IPS DF 6.9 (cell line): ENCODE measurements around the gene PTGER2.

ENCODE experiments used
- DNase-seq: peaks from one replicate; pipeline ENCODE4 v3.0.0-alpha.2; 2013; ENCODE audit warnings: low read depth, low spot score
- H3K27ac ChIP-seq: one replicate; pipeline ENCODE4 v1.5.1; 2013; ENCODE audit warnings: low read length, control low read depth
- H3K27me3 ChIP-seq: 2 replicates; pipeline ENCODE4 v1.6.1; 2013; ENCODE audit warnings: mild to moderate bottlenecking, low read length; ENCODE audit not compliant: control insufficient read depth, insufficient read depth
- H3K36me3 ChIP-seq: 2 replicates; pipeline ENCODE4 v1.6.1; 2013; ENCODE audit warnings: low read length; ENCODE audit not compliant: control insufficient read depth, insufficient read depth
- H3K4me1 ChIP-seq: 2 replicates; pipeline ENCODE4 v1.6.1; 2013; ENCODE audit warnings: low read length; ENCODE audit not compliant: control insufficient read depth, insufficient read depth
- H3K4me3 ChIP-seq: 2 replicates; pipeline ENCODE4 v1.5.1; 2013; ENCODE audit warnings: mild to moderate bottlenecking, low read length
- H3K9me3 ChIP-seq: 2 replicates; pipeline ENCODE4 v1.6.1; 2013; ENCODE audit warnings: low read length, inconsistent platforms; ENCODE audit not compliant: control insufficient read depth, insufficient read depth
- WGBS: extraction: QIAGEN DNeasy Blood & Tissue Kit; methylation state at CpG from one replicate; pipeline ENCODE4 v1.1.7; 2013; ENCODE audit warnings: mixed read lengths, missing lambda C conversion rate; ENCODE audit not compliant: insufficient read length, insufficient coverage; 5-methylcytosine and 5-hydroxymethylcytosine counted together

PTGER2 gene

GRCh38 chr14:52313903-52314594 is at the start of gene PTGER2:
PTGER2 (plus strand) TSS chr14:52314312; CDS start chr14:52314549, 237 bp downstream.
- Histone ChIP-seq H3K36me3 (no peaks in the 10 kb centered on the region), H3K27ac (no peak within 1 kb of the TSS), H3K4me1 (peaks cover 1% of the 10 kb centered on the region; the same call in 1 of the 2 replicates), H3K27me3 (peaks cover 36% of the 10 kb centered on the region), H3K9me3 (no peaks in the 10 kb centered on the region), H3K4me3 (peak within 1 kb of the TSS; percentile 44; the same call in 1 of the 2 replicates)
- DNase-seq, result peak; percentile 16
- no CpG with 5 or more reads among the region's 73 CpGs for WGBS

- no peaks in the 10 kb centered on the region for H3K9me3 ChIP-seq
- peaks cover 35% of the 10 kb centered on the region for H3K27me3 ChIP-seq
- no peaks in the 10 kb centered on the region for H3K36me3 ChIP-seq
- H3K4me1 ChIP-seq, result no peaks in the 10 kb centered on the region
- DNase-seq, result no peak
- no CpG with 5 or more reads among the region's 5 CpGs for WGBS
- no peak overlapping the region for H3K4me3 ChIP-seq
- no peak overlapping the region for H3K27ac ChIP-seq
These were observed 48.9 kb upstream of the PTGER2 start for GRCh38 chr14:52265253-52265652.

GRCh38 chr14:52266179-52266578 is 47.9 kb upstream of the PTGER2 start:
- peaks cover 35% of the 10 kb centered on the region for H3K27me3 ChIP-seq
- no peaks in the 10 kb centered on the region for H3K4me1 ChIP-seq
- no peaks in the 10 kb centered on the region for H3K9me3 ChIP-seq
- H3K4me3 ChIP-seq, result no peak overlapping the region
- no peak overlapping the region for H3K27ac ChIP-seq
- no peaks in the 10 kb centered on the region for H3K36me3 ChIP-seq
- WGBS, result no CpG with 5 or more reads among the region's 3 CpGs
- DNase-seq, result no peak

- DNase-seq, result no peak
- Histone ChIP-seq H3K36me3 (no peaks in the 10 kb centered on the region), H3K27me3 (peaks cover 35% of the 10 kb centered on the region), H3K9me3 (no peaks in the 10 kb centered on the region), H3K27ac (no peak overlapping the region), H3K4me3 (no peak overlapping the region), H3K4me1 (no peaks in the 10 kb centered on the region)
- WGBS, result no CpG with 5 or more reads among the region's 5 CpGs
These were observed 47.3 kb upstream of the PTGER2 start for GRCh38 chr14:52266782-52267181.

- no peak for DNase-seq
- no CpG with 5 or more reads among the region's 63 CpGs for WGBS
- H3K36me3 ChIP-seq, result no peaks in the 10 kb centered on the region
- H3K27ac ChIP-seq, result no peak within 1 kb of the TSS
- peaks cover 35% of the 10 kb centered on the region for H3K27me3 ChIP-seq
- H3K4me3 ChIP-seq, result peak within 1 kb of the TSS; percentile 49; the same call in 1 of the 2 replicates
- H3K9me3 ChIP-seq, result no peaks in the 10 kb centered on the region
- no peaks in the 10 kb centered on the region for H3K4me1 ChIP-seq
These were observed 46.4 kb upstream of the PTGER2 start, which contains the start of gene PTGDR for GRCh38 chr14:52267501-52268278. PTGDR (plus strand) TSS chr14:52267698; CDS start chr14:52267815, 117 bp downstream.

- no CpG with 5 or more reads among the region's 54 CpGs for WGBS
- peaks cover 35% of the 10 kb centered on the region for H3K27me3 ChIP-seq
- DNase-seq, result no peak
These were observed 45.6 kb upstream of the PTGER2 start for GRCh38 chr14:52268279-52269061.

GRCh38 chr14:52269100-52269499 is 45.0 kb upstream of the PTGER2 start:
- H3K27ac ChIP-seq, result no peak overlapping the region
- no peaks in the 10 kb centered on the region for H3K9me3 ChIP-seq
- no peaks in the 10 kb centered on the region for H3K4me1 ChIP-seq
- no peak for DNase-seq
- peaks cover 35% of the 10 kb centered on the region for H3K27me3 ChIP-seq
- no CpG with 5 or more reads among the region's 17 CpGs for WGBS
- no peaks in the 10 kb centered on the region for H3K36me3 ChIP-seq
- no peak overlapping the region; the same call in 1 of the 2 replicates for H3K4me3 ChIP-seq

More at GRCh38 chr14:52268279-52269061, 45.6 kb upstream of the PTGER2 start:
- no peaks in the 10 kb centered on the region for H3K9me3 ChIP-seq
- peak overlapping the region; percentile 49; the same call in 1 of the 2 replicates for H3K4me3 ChIP-seq
- no peaks in the 10 kb centered on the region for H3K36me3 ChIP-seq
- H3K27ac ChIP-seq, result no peak overlapping the region
- H3K4me1 ChIP-seq, result no peaks in the 10 kb centered on the region

GRCh38 chr14:52269982-52270381 is 44.1 kb upstream of the PTGER2 start:
- no peak overlapping the region for H3K27ac ChIP-seq
- peaks cover 35% of the 10 kb centered on the region for H3K27me3 ChIP-seq
- H3K36me3 ChIP-seq, result no peaks in the 10 kb centered on the region
- H3K9me3 ChIP-seq, result no peaks in the 10 kb centered on the region
- no peak for DNase-seq
- H3K4me3 ChIP-seq, result no peak overlapping the region
- H3K4me1 ChIP-seq, result no peaks in the 10 kb centered on the region
- WGBS, result no CpG with 5 or more reads among the region's 8 CpGs

- H3K27me3 ChIP-seq, result peaks cover 32% of the 10 kb centered on the region
- H3K4me3 ChIP-seq, result no peak overlapping the region
- DNase-seq, result no peak
- H3K27ac ChIP-seq, result no peak overlapping the region
- H3K4me1 ChIP-seq, result no peaks in the 10 kb centered on the region
- H3K9me3 ChIP-seq, result no peaks in the 10 kb centered on the region
- no peaks in the 10 kb centered on the region for H3K36me3 ChIP-seq
- WGBS, result no CpG with 5 or more reads among the region's 1 CpG
These were observed 42.6 kb upstream of the PTGER2 start for GRCh38 chr14:52271538-52271937.

GRCh38 chr14:52272375-52272774 is 41.7 kb upstream of the PTGER2 start:
- Histone ChIP-seq H3K4me3 (no peak overlapping the region), H3K27me3 (peaks cover 24% of the 10 kb centered on the region), H3K4me1 (no peaks in the 10 kb centered on the region), H3K27ac (no peak overlapping the region), H3K9me3 (no peaks in the 10 kb centered on the region), H3K36me3 (no peaks in the 10 kb centered on the region)
- no CpG with 5 or more reads among the region's 3 CpGs for WGBS
- DNase-seq, result no peak
